Medulla oblongata (tissue), 1 donor: Measurements from ENCODE around the gene DYNC1H1.

Experiments
- DNase-seq: peaks from one replicate; pipeline ENCODE4 v3.0.0-alpha.2; 2015; ENCODE audit errors: extremely low spot score

DYNC1H1 gene

GRCh38 chr14:102088012-102088792, 123.8 kb downstream of the DYNC1H1 start:
- peak; percentile 80 for DNase-seq

GRCh38 chr14:102089621-102090343, 125.4 kb downstream of the DYNC1H1 start:
- DNase-seq = no peak

GRCh38 chr14:102090713-102091112, 126.3 kb downstream of the DYNC1H1 start:
- DNase-seq = no peak

GRCh38 chr14:102092806-102093205, 128.4 kb downstream of the DYNC1H1 start:
- no peak for DNase-seq

GRCh38 chr14:102094101-102094500, 129.7 kb downstream of the DYNC1H1 start:
- DNase-seq = no peak

- DNase-seq = no peak
Measured at GRCh38 chr14:102095231-102095870, 131.0 kb downstream of the DYNC1H1 start.

GRCh38 chr14:102095871-102096568, 131.6 kb downstream of the DYNC1H1 start:
- no peak for DNase-seq

- DNase-seq = peak; percentile 95
Measured at GRCh38 chr14:102096569-102097188, 132.3 kb downstream of the DYNC1H1 start.

- no peak for DNase-seq
Measured at GRCh38 chr14:102097441-102098135, 133.2 kb downstream of the DYNC1H1 start.

- DNase-seq = no peak
Measured at GRCh38 chr14:102103062-102103695, 138.8 kb downstream of the DYNC1H1 start.

GRCh38 chr14:102105369-102105768, 141.0 kb downstream of the DYNC1H1 start:
- DNase-seq = no peak
